Smooth muscle cell of the brain vasculature (primary cell): ENCODE results near the gene MVP.
"Not testable (repeated sequence)": the region's sequence is repeated elsewhere in the genome, so short reads cannot be mapped to it uniquely, and the experiment has no call there.

ENCODE experiments used
- DNase-seq: peaks from one replicate; pipeline ENCODE4 v3.0.0-alpha.2; 2012; ENCODE audit warnings: low read depth, low spot score

Gene MVP

DNA sequence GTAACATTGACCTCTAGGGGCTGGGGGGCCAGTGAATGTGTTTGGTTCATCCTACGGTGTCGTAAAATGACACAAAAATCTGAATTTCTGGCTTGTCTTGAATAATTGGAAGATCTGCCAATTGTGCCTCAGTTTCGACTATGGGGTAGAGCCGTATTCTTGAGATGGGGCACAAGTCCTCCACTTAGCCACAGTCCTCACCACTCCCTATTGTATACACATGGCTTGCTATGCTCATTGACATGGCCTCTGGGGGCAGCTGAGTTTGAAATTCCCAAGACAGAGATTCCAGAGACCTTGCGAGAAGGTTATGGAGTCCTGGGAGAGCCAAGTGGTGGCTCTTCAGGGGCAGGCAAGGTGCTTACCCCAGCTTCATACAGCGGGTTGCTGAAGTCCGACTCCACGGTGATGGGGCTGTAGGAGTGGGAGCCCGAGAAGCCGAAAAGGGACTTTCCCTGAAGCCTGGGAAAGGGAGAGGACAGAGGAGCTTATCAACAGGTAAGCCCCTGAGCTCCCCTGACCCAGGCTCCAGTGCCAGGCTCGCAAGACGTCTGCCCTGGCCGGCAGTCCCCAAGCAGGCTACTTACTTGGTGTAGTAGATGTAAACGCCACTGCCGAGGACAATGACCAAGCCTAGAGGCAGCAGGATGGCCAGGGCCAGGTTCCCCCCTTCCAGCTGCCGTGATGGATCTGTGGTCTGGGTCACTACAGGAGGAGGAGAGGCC lies 51.7 kb downstream of the MVP start:
- DNase-seq = no peak

DNA sequence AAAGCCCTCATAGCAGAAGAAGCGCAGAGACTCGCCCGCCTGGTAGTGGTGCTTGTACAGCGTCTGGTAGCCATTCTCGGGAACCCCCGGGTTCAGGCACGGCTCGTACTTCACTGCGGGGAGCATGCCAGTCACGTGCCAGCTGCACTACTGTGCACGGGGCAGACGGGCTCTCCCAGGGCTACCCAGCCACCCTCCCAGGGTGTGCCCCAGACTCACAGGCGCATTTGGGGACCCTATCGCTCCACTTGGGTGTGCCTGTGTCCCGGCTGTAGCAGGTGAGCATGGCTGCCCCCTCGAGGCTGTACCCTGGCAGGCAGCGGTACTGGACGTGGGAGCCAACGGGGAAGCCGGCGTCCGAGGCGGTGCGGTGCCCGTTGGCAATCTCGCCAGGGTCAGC lies 53.1 kb downstream of the MVP start:
- DNase-seq = no peak

DNA sequence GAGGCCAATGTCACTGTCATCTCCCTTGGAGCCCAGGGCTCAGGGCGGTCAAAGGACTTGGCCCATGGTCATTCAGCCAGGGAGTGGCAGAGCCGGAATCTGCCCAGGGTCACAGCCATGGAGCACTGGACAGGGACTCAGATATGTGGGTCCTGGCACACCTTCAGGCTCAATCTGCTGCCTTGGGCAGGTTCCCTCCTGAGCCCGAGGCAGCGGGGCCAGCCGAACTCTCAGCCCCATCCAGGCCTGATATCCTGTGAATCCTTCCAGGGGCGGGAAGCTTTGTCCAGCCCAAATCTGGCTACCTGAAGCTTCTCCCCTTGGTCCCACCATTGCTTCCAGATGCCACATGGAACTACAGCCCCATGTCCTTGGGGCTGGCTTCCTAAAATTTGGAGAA lies 54.9 kb downstream of the MVP start:
- DNase-seq = no peak

DNA sequence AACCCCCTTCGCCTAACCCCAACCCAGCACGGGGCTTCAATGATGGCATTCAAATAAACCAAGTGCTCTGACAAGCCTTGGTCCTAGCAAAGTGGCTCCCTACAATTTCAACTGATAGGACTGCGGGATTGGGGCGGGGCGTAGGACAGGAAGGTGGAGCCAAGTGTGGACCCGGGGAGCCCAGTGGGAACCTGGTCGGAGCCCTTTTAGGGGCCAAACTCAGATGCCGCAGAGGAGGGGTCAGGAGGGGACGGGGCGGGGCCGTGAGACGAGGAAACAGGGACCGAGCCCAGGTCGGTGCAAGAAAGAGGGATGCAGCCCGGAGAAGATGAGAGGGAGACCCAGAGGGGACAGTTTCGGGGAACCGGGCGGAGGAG lies 55.9 kb downstream of the MVP start:
- DNase-seq = no peak

DNA sequence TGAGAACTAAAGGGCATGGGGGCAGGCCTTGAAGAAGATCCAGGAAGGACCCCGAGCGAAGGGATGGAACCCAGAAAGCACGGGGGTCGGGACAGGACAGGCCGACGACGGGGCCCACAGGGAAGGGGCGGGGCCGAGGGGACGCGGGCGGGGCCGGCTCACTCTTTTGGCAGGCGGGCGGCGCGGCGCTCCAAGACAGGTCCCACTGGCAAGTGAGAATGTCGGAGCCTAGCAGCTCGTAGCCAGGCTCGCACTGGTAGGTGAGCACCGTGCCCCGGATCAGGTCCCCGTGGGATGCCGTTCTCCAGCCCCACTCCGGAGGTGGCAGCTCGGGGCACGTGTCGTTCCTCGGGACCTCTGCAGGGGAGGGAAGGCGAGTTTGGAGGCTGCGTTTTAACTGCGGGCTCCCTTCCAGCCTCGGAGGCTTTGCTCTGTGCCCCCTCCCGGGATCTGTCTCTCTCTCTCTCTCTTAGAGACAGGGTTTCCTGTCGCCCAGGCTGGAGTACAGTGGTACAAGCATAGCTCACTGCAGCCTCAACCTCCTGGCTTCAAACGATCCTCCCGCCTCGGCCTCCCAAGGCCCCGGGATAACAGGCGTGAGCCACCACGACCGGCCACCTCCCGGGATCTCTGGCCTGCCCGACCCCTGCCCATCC lies 56.5 kb downstream of the MVP start:
- DNase-seq = no peak

DNA sequence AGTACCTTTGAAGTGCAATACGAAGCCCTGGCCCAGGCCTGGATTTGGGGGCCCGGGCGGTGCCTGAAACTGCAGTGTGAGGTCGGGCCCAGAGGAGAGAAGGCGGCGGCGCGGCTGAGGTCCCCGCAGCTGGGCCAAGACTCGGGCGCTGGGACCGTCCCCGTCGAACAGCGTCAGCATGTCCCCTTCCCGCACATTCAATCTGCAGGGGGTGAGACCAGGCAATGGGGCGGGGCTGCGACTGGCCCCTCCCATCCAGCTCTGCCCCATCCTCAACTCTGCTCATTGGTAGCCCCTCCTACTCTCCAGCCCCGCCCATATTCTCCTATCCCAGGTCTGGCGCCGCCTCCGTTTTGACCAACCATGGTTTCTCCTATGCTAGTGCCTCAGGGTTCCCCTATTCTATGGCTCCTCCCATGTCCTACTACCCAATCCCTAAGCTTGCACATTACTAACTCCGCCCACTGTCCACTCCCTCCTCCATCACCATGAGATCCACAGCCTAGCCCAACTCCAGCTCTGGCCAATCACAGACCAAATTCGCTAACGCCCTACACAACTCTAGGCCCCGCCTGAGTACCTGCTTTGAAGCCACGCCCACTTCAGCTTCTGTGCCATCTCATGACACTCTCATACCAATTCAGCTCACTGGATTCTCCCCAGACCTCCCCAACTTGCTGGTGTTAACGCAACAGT lies 57.2 kb downstream of the MVP start:
- DNase-seq = no peak

DNA sequence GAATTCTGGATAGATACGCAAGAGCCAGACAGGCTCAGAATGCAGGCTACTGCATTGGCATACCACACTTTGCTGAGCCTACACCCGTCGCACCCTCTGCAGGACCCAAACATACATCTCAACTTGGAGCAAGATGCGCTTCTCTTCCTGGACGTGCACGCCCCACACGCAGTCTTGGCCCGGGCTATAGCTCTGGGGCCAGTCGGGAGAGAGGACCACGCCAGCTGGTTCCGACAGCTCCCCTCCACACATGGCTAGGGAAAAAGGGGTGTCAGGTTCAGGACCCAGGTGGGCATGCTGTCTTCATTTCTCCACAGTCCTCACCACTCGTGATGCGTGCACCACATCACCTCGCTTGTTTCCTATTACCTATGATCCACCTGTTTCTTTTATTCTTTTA lies 57.9 kb downstream of the MVP start:
- DNase-seq = no peak

DNA sequence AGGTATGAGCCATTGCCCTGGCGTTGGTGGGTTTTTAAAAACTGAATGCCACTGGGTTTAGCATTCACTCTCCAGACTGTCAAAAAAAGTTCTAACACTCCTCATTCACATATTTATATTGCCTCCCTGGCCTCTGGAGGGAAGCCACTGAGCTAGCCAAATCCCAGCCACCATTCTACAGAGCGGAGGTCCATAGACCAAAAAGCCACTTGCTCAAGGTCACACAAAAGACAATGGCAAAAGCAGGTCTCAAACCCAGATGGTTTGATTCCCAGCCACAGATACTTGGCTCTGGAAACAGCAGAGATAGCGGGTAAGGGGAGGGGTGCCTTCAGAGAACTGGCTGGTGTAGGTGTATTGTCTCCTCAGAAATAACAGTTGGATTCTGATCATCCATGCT lies 60.8 kb downstream of the MVP start:
- DNase-seq = no peak

DNA sequence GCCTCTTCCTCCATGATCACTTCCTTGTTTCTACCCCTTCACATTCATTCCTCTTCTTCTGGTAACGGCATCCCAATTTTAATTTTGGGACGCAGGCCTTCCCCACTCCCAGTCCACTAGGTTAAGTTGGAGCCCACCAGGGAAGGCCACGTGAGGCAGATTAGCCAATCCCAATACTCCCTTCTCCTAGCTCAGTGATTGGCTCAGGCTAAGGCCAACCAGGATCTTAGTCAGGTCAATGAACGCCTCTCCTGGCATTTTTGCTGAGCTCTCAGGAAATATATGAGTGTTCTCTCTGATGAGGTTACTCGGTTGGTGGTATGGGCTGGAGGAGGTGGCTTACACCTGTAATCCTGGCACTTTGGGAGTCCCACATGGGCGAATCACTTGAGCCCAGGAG lies 63.7 kb downstream of the MVP start:
- no peak for DNase-seq

DNA sequence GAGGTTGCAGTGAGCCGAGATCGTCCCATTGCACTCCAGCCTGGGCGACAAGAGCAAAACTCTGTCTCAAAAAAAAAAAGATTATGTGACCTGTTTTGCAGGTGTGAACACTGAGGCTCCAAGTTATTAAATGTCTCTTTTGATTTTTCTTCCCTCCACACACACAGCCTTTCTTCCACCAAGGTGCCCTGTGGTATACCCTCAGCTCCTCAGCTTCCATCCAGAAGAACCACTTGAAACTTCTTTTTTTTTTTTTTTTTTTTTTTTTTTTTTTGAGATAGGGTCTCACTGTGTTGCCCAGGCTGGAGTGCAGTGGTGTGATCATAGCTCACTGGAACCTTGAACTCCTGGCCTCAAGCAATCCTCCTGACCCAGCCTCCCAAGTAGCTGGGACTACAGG lies 69.1 kb downstream of the MVP start:
- DNase-seq = not testable (repeated sequence)

DNA sequence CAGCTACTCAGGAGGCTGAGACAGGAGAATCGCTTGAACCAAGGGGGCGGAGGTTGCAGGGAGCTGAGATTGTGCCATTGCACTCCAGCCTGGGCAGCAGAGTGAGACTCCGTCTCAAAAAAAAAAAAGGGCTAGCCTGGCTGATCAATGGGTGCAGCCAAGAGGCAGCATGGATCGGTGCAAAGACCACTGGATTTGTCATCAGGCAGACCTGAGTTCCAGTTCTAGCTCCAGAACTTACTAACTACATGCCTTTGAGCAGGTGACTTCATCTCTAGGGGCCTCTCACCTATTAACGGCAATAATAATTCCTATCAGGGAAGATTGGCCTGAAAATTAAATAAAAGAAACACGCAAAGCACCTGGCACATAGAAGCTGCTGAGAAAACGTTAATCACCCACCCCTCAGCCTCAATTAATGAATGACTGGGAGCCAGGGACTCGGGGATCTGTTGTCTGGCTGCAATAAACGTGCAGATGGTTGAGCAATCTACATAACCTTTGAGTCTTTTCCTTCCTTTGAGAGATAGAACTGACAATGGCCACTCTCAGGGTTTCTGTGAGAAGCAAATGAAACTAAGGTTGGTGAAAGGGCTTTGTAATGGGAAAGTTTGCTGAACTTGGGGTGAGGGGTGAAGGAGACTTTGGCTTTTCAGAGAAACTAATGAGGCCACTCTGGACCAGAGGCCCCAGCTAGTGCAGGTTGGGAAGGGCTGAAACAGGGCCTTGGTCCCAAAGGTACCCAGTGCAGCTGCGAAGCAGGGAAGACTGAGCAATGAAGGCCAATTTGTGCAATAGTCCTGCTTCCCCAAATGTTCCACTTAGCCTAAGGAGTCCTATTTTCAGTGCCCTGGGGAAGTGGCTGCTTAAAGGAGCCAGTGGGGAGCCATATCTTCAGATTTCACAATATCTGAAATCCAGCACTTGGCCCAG lies 71.5 kb downstream of the MVP start:
- no peak for DNase-seq

DNA sequence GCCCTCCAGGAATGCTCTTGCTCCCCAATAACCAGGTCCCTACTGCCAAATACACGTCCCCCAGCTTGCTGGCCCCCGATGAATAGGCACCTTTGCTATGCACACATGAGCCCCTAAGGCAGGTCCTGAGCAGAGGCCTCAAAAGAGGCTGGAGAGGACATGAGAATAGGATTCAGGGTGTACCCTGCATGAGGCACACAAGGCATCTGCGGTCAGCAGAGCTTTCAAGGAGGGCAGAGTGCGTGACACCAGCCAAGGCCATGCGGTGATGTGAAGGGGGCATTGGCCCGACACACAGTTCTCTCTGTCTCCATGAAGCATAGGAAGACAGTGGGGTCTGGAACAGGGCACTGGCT lies 72.2 kb downstream of the MVP start:
- DNase-seq = no peak

DNA sequence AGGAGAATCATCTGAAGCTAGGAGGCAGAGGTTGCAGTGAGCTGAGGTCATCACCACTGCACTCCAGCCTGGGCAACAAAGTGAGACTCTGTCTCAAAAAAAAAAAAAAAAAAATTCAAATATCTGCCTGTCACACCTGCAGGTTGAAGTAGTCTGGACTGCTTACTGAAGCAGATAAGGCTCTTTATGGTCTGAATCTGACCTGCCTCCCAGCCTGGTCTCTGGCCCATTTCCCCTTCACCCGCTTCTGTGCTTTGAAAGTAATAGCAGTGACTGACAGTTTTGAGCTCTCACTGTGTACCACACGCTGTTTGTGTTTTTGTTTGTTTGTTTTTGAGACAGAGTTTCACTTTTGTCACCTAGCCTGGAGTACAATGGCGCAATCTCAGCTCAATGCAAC lies 73.3 kb downstream of the MVP start:
- DNase-seq = no peak

DNA sequence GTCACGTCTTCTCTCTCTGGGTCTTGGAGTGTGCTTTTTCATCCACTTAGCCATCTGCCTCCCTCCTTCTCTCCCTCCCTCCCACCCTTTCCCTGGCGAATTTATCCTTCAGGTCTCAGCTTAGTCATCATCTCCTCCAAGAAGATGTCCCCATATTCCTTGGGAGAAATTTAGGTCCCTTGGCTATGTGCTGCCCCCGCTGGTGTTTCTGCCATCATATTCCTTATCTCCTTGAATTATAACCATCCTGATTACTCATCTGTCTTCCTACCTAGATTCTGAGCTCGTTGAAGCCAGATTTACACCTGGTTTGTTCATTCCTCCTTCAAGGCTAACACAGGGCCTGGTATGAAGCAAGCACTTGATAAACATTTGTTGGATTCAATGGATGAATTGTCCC lies 74.1 kb downstream of the MVP start:
- no peak for DNase-seq

DNA sequence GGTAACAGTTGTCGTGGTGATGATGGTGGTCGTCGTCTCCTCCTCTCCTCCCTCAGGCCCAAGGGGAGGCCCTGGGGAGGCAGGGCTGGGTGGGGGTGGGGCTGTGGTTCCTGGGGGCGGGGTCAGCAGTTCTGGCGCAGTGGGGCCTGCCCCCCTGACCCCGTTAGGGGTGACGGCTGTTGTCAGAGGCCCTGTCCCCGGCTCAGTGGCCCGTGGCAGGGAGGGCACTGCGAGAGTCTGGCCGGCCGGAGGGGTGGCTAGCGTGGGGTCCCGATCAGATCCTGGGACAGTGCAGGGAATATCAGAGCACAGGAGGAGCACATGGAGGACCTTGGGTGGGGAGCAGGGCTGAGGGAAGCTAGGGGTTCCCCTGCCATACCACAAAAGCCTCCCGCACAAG lies 76.6 kb downstream of the MVP start:
- no peak for DNase-seq

DNA sequence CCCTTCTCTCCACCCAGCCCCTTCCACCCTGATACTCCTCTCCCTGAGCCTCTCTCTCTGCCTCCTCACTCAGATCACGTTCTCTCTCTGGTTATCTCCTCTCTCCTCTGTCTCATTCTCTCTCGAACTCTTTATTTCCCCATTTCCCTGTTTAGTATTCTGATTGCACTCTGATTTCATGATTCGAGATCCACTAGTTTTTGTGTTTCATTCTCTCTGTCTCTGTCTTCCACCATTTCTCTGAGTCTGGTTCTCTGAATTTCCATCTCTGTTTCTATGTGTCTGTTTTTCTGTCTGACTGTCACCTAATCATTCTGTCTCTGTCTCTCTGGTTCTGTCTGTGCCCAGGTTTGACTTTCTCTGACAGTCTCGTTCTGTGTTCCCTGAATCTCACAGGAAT lies 77.1 kb downstream of the MVP start:
- DNase-seq = no peak
